GM21423 (cell line): Measurements from ENCODE around the gene LIPJ.

Experiments
- ATAC-seq: cut with Tn5 transposase; IDR thresholded peaks from one replicate; pipeline ENCODE4 v1.9.1; 2021; ENCODE audit warnings: mild to moderate bottlenecking, moderate library complexity; ENCODE audit not compliant: unreplicated experiment

Gene LIPJ, protein sequence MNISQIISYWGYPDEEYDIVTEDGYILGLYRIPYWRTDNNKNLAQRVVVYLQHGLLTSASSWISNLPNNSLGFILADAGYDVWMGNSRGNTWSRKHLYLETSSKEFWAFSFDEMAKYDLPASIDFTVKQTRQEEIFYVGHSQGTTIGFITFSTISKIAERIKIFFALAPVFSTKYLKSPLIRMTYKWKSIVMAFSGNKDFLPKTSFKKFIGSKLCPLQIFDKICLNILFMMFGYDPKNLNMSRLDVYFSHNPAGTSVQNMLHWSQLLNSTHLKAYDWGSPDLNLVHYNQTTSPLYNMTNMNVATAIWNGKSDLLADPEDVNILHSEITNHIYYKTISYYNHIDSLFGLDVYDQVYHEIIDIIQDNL

DNA sequence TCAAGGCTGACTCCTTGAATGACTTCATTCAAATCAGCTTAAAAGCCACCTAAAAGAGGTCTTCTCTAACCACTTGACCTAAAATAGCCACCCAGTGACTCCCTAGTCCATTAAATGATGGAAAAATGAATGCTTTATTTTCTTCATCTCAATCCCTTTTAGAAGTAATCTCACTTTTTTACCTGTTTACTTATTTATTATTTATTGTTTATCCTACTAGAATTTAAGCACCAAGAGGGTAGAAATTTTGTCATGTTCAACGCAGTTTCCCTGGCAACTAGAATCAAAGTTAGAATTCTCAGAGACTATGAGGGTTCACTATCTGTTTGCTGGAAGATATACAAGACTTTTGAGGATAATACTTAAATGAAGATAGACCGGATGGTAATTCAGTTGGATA is at the start of gene LIPJ:
LIPJ (plus strand) TSS at position 301 of the 400 bp plus-strand sequence. CDS start 3,926 bp downstream, outside the sequence.
- ATAC-seq, result no peak

DNA sequence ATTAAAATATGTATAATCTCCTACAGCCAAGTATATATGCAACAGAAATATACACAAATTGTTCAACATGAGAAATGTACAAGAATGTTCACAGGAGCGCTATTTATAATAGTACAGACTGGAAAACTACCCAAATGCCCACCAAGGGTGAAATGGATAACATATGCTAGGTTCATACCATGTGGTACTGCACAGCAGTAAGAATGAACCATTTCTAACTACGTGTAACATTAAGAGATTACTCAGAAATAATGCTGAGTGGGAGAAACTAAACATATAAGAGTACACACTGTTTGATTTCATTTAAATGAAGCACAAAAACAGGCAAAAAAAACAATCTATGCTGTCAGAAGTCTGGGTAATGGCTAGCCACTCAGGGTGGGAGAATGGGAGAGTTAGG is 49.2 kb upstream of the LIPJ start:
- ATAC-seq, result no peak

DNA sequence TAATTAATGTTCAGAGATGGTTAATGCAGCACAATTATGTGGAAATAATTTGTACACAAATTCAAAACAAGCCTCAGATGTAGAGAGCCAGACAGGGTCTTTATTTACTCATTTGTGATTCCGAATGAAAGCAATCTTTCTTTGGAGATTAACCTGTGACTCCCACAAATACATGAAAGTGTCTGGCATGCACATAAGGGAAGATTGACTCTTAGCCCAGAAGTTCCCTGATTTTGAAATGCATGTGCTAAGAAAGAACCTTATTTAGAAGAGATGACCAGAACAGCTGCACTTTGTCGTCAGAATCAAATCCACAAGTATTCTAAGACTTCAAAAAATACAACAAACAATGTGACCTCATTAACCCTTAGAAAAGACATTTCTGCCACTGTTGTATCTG is 48.5 kb upstream of the LIPJ start:
- ATAC-seq, result no peak

DNA sequence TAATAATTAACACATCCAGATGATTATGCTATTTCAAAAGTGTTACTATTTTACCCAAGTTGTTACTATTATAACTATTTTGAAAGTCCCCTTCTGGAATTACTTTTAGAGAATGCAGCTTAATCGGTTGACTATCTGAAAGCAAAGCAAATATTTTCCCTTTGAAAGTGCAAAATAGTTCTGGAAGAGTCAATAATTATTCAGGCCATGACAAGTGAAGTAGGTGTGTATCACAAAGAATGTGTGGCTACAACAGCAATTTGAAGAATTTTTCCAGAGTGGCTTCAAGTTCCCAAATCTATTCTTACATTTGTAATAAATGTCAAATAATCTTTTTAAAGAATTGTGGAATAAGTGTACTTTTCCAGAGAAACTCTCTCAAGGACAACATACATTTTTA is 46.2 kb upstream of the LIPJ start:
- ATAC-seq, result no peak

DNA sequence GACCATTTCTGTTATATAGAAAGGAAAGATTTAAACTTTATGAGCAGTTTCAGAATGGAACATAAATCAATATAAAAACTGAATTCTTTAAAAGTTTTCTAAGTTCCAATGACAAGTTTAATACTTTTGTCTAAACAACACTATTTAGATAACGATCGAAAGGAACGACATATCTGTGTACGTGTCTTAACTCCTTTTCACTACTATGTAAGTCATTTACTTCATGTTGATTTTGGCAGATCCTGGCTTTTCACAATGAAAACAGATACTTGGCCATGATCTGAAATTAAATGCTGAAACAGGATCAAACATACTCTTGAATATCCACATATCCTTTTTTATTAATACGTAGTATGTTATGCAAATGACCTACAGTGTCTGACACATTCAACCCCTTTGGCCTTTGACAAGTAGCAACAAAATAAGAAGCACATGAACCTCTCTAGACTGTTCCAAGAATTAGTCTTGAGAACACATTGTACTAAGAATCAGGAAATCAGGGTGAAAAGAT is 45.4 kb upstream of the LIPJ start:
- no peak for ATAC-seq

DNA sequence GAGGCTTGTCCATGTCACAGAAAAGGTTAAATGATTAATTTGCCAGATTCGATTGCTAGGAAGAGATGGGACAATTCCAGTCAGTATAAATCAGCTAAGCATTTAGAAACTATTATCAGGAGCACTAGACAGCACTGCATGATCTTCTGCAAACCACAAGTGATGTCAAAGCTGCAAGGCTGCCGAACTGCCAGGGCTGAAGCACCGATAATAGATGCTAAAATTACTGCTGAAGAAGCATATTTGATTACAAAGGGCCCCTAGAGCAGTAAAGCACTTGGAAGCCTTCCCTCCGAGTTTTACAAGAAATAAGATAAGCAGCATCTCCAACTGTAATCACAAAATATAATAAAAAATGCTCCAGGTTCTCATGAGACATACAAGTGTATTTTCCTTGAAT is 44.0 kb upstream of the LIPJ start:
- ATAC-seq, result no peak

DNA sequence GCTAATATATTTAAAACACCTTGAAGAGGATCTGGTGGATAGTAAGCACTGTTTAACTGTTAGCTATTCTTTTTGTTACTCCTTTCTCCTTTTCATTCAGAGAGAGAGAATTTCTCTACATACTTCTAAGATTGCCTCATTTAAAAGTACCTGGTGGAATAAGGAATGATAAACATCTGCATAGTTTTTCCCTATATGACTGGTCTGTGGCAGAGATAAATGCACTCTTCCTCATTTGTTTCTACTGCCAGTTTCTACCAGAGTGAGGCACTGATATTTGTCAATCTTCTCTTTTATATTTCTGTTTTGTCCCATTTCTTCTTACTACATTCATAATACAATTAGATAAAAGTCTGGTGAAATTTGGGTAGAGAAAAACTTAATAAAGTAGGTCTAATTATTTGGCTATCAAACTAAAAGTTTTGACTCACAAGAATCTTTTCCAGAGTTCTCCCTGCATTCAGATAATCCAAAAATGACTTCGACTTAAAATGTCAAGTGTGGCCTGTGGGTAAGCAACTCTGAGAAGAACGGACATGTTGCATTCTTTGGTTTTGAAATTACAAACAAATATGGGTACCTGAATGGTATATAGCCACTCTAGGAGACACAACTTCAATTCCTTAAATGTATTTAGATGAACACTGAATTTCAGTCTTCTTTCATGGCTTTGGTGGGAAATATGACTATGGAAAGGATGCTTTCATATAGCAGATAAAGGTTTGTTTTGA is 42.3 kb upstream of the LIPJ start:
- no peak for ATAC-seq

DNA sequence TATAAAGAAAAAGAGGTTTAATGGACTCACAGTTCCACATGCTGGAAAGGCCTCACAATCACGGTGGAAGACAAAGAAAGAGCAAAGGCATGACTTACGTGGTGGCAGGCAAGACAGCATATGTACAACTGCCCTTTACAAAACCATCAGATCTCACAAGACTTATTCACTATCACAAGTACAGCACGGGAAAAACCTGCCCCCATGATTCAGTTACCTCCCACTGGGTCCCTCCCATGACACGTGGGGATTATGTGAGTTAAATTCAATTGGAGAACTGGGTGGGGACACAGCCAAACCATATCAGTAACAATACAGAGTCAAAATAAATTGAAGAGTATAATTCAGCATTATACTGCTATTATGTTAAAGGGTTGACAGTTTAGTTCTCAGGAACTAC is 41.2 kb upstream of the LIPJ start:
- ATAC-seq, result no peak

DNA sequence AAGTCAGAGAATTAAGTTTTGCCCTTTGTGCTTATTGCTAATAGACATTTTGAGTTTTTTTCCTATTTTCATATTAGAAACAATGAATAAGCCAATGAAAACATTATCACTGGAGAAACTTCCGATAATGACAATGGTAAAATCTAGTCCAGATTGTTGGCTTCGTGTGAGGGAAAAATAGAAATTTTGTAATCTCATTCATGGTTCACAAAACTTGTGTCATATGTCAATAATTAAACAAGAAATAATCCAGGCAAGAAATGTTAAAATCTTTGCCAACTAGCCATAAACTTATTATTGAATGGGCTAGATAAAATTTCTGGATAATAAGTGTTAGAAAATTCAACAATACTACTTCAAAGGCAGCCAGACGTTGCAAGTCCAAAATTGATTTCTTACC is 40.1 kb upstream of the LIPJ start:
- ATAC-seq, result no peak

DNA sequence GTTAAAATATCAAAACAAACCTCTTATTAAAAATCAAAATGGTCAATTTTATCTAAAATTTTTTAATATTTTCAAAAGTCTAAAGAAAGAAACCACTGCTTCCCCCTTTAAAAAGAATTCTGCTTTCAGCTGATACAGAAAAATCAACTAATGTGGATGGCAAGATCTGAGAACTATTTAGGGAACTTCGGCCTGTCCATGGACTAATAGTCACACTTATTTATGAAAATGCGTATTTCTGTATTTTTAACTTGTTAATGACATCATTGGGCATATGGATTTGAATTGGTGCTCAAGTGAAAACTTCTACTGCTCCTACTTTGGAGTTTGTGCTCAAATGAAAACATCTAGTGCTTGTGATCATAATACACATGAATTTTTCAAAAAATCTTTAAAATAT is 35.3 kb upstream of the LIPJ start:
- ATAC-seq, result no peak

DNA sequence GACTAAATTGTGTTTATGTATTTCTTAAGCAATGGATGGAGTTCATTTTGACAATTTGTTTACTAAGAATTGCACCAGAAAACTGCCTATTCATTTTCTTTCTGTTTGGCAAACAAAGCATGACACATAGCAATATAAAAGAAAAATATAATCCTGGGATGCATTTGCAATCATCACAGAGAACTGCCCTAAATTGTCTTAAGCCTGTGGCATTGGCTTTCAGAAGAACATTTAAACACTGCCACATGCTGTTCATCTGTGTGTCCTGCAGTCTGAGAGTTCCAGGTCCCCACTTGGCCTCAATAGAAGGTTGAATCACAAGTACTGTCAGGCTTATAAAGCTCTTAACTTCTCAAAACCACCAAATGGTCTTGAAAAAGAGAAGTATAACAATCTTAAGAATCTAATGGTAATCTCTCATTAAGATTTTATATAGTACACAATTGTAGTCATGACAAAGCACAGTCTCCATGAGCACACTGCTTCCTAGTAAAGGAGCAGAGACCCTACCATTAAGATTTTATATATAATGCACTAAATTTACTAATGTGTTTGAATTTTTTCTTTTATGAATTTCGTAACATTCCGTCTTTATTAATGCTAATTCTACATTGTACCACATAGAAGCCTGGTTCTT is 33.3 kb upstream of the LIPJ start:
- ATAC-seq, result no peak

DNA sequence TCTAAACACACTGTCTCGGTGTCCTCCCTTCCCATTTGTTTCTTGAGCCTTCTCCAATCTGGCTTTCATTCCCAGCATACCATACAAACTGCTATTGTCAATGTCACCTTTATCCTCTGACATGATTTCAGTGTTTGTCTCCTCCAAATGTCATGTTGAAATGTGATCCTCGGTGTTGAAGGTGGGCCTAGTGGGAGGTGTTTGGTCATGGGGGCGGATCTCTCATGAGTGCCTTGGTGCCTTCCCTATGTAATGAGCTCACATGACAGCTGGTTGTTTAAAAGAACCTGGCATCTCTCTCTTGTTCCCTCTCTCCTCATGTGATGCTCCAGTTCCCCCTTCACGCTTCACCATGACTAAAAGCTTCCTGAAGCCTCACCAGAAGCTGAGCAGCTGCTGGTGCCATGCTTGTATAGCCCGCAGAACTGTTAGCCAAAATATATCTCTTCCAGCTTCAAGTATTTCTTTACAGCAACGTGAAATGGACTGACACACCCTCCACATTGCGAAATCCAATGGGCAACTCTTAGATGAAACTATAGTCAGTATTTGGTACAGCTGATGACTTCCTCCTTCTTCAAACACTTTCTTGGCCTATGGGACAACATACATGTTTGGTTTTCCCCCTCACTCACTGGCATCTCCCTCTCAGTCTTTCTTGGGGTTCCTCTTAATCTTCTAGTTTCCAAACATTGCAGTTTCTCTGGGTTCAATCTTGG is 31.2 kb upstream of the LIPJ start:
- no peak for ATAC-seq

DNA sequence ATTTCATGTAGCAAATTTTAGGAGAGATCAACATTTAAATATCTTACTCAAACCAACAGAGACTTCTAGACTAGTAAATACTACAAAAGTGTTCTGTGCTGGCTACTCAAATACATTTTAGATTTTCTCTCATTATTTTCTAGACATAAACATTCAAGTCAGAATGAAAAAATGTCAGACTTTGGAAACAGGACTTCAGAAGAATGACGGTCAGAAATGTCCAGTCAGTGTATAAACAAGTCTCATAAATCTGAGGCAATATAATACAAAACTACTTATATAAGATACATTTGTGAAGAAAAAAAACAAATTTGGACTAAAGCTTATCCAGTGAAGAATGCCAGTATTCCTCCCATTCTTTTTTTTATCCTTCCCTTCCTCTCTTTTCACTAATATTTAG is 29.3 kb upstream of the LIPJ start:
- no peak for ATAC-seq

DNA sequence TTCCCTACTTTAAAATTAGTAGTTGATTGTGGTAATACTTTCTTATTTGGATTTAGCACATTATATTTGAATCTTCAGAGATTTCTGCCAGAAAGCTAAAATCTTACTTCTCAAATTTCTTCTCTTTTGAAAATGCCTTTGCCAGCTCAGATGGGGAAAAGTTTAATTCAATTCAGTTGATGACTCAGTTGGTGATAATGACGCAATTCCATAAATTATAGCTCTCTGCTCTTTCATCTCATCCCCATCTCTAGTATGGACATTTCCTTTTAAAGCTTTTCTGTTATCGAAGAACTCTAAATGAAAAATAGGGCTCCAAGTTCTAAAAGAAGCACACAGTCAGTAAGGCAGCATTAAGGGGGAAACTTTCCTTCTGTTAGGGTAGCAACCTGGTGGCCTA is 28.9 kb upstream of the LIPJ start:
- no peak for ATAC-seq

DNA sequence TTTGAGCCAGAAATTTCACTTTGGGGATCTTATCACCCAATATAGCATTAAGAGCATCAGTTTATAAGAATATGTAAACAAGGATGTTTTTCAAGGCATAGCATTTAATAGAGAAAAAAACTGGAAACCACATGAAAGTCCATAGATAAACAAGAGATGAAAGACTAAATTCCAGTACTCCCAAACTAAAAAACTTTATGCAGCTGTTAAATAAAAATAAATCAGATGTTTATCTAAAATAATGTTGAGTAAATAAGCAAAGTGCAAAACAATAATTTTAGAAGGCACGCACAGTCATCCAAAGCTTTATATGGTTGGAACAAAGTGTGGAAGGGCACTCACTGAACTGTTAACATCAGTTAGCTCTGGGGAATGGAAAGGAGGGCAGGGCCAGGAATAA is 24.4 kb upstream of the LIPJ start:
- ATAC-seq, result no peak

DNA sequence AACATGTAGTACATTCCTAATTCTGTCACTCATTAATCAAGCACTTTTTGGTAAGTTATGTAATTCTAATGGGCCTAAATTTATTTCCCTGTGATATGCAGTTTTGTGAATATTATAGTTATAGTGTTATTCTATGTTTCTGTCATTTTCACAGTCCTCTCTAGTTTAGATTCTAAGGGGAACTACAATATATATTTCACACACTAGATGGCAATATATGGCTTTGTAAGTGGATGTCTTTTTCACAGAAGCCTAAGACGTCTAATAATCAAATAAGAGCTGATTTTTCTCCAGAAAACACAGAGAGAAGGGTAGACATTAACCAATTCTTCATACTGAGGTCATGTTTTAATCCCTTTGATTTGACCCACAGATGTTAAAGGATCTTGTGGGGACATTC is 21.5 kb upstream of the LIPJ start:
- ATAC-seq, result no peak

DNA sequence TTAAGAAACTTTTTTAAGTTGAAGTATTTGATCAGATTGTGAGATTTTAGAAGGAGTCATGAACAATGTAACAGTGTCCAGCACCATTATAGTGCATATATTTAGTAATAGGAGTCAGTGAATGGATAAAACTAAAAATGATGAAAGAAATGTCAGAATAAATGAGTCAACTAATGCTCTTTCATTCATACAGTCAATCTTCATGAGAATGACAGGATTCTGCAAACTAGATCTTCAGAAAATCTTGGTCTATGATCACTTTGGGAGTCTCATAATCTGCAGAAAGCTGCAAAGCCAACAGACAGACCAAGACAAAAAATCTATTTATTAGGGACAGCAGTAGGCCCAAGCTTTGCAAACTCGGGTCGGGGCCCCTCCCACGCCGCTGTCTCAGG is 4.2 kb upstream of the LIPJ start:
- ATAC-seq, result no peak

DNA sequence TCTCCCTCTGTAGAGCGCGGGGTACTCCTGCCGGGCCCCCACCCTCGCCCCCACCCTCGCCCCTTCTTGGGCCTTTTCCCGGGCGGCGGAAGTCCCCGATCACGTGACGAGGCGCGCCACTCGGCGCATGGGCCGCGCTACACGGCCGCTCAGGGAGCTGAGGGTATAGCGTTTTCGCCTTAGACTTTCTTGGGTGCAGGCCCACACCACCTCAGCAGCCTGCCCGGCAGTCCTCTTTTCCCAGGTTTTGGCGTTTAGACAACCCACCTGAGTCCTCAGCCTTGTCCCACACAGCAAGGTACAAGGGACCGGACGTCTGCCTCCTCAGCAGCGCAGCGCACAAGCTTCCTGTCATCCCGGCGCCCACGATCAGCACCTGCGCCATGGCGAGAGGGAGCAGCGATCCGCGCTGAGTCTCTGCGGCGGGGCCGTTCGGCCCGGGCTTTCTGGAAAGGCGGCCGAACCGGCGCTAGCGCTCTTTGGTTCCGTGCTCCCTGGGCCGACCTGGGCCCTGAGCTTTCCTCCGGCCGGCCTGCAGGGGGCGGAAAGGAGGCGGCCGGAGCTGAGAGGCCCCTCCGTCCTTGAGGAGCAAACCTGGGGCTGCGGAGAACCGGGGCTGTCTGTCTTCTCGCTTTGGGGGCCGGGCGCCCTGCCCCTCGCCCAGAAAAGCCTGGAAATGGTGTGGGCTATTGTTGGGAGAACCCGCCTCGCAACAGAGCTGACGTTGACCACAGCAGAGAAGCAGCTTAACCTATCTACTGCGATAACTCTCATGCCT is 3.6 kb upstream of the LIPJ start, which contains the start of gene RNLS:
RNLS (minus strand) TSS at position 513 of the 778 bp plus-strand sequence.
- peak; percentile 80 for ATAC-seq

DNA sequence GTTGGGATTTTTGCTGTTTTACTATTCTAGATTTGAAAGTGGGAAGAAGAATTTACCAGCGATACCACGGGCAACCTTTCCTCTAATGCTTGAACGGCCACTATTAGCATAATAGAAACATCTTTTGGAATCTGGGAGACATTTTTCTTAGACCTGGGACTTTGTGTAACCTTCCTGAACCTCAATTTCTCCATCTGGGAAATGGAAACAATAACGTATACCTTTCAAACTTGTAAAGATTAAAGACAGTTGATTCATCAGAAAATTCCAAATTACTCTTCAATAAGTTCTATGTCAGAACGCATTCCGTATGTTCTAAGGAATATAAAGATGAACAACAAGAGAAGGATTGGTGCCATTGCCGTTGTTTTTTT is 3.0 kb upstream of the LIPJ start:
- ATAC-seq, result no peak

DNA sequence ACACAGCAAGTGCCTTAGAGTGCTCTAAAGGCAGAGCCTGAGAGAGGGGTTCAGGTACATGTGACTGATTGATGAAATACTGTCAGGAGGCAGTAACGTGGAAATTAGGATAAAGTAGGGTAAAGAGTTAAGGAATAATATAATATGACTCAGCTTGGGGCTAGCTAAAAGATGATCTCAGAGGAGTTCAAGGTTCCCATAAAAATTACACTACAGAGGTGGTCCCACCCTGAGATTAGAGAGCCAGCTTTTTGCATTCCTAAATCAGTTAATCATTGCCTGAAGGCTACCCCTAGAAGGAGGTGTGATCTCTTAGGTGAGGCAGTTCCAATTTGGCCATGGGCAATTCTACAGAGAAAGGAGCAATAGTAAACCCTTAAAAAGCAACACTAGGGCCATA is 5.8 kb downstream of the LIPJ start:
- no peak for ATAC-seq
